Measurements from ENCODE around the gene EEF2. TPM values are rescaled to one million over a fixed set of nuclear protein-coding genes. Genes with fewer than 3 reads are reported as not detected.
"Not testable (repeated sequence)": the region's sequence is repeated elsewhere in the genome, so short reads cannot be mapped to it uniquely, and the experiment has no call there.

Gene EEF2
- total RNA-seq, 2 experiments from 2014 or later, result 2,756 to 2,866 TPM

GRCh38 chr19:3945838-3946237, 39.4 kb downstream of the EEF2 start:
- ChIA-PET CTCF (no interaction called here), POLR2A (no interaction called here)
- no peak for DNase-seq
- H3K27ac ChIP-seq (ENCODE audit: low read depth in 1 of 2, low read length in 2 of 2), result no peak overlapping the region
- no peaks in the 10 kb centered on the region for H3K4me1 Mint-ChIP-seq (ENCODE audit: low read depth)
- intact Hi-C loops (cut with DNase I, micrococcal nuclease), result no loop called here
- H3K9me3 Mint-ChIP-seq, result no peaks in the 10 kb centered on the region
- TF ChIP-seq CTCF (IDR thresholded peaks at IDR 0.05), result no peak
- no peaks in the 10 kb centered on the region for H3K27me3 ChIP-seq (ENCODE audit: control insufficient read depth in 1 of 2, insufficient read depth in 2 of 2, low read length in 2 of 2)
- no peaks in the 10 kb centered on the region for H3K9me3 ChIP-seq (ENCODE audit: control insufficient read depth in 1 of 2, insufficient read depth in 1 of 2, low read length in 2 of 2)
- ATAC-seq (ENCODE audit: poor library complexity), result no peak
- H3K27ac Mint-ChIP-seq, result no peak overlapping the region
- H3K27me3 Mint-ChIP-seq, result no peaks in the 10 kb centered on the region
- H3K36me3 Mint-ChIP-seq (ENCODE audit: low read depth), result no peaks in the 10 kb centered on the region
- no peaks in the 10 kb centered on the region for H3K36me3 ChIP-seq (ENCODE audit: insufficient read depth, low read length)
- H3K4me3 Mint-ChIP-seq, result no peak overlapping the region
- no peak overlapping the region for H3K4me3 ChIP-seq (ENCODE audit: low read length)
- peaks cover 6% of the 10 kb centered on the region for H3K4me1 ChIP-seq (ENCODE audit: insufficient read depth, low read length)

- H3K4me1 ChIP-seq (ENCODE audit: insufficient read depth, low read length), result no peaks in the 10 kb centered on the region
- H3K4me3 ChIP-seq (ENCODE audit: low read length), result no peak overlapping the region
- no peaks in the 10 kb centered on the region for H3K27me3 ChIP-seq (ENCODE audit: control insufficient read depth in 1 of 2, insufficient read depth in 2 of 2, low read length in 2 of 2)
- intact Hi-C loops (cut with DNase I, micrococcal nuclease), result no loop called here
- POLR2A ChIA-PET, result no interaction called here
- H3K9me3 Mint-ChIP-seq, result no peaks in the 10 kb centered on the region
- DNase-seq (no peak), ATAC-seq (ENCODE audit: poor library complexity) (no peak)
- H3K27ac Mint-ChIP-seq, result no peak overlapping the region
- H3K9me3 ChIP-seq (ENCODE audit: control insufficient read depth in 1 of 2, insufficient read depth in 1 of 2, low read length in 2 of 2), result no peaks in the 10 kb centered on the region
- H3K27me3 Mint-ChIP-seq, result no peaks in the 10 kb centered on the region
- no peaks in the 10 kb centered on the region for H3K36me3 Mint-ChIP-seq (ENCODE audit: low read depth)
- no peak overlapping the region for H3K27ac ChIP-seq (ENCODE audit: low read depth in 1 of 2, low read length in 2 of 2)
- H3K36me3 ChIP-seq (ENCODE audit: insufficient read depth, low read length), result no peaks in the 10 kb centered on the region
- no peaks in the 10 kb centered on the region for H3K4me1 Mint-ChIP-seq (ENCODE audit: low read depth)
- H3K4me3 Mint-ChIP-seq, result no peak overlapping the region
- no peak for TF ChIP-seq CTCF (IDR thresholded peaks at IDR 0.05)
- CTCF ChIA-PET, result no interaction called here
These were observed 41.1 kb downstream of the EEF2 start for GRCh38 chr19:3944018-3944721.

GRCh38 chr19:3942790-3943409, 42.4 kb downstream of the EEF2 start:
- H3K27ac ChIP-seq (ENCODE audit: low read depth in 1 of 2, low read length in 2 of 2), result no peak overlapping the region
- Mint-ChIP-seq H3K9me3 (no peaks in the 10 kb centered on the region), H3K36me3 (ENCODE audit: low read depth) (no peaks in the 10 kb centered on the region), H3K4me1 (ENCODE audit: low read depth) (no peaks in the 10 kb centered on the region), H3K27ac (no peak overlapping the region), H3K4me3 (no peak overlapping the region), H3K27me3 (no peaks in the 10 kb centered on the region)
- TF ChIP-seq CTCF (IDR thresholded peaks at IDR 0.05), result no peak
- no peaks in the 10 kb centered on the region for H3K9me3 ChIP-seq (ENCODE audit: control insufficient read depth in 1 of 2, insufficient read depth in 1 of 2, low read length in 2 of 2)
- POLR2A ChIA-PET, result no interaction called here
- no peaks in the 10 kb centered on the region for H3K27me3 ChIP-seq (ENCODE audit: control insufficient read depth in 1 of 2, insufficient read depth in 2 of 2, low read length in 2 of 2)
- ATAC-seq (ENCODE audit: poor library complexity) (no peak), DNase-seq (no peak)
- no peak overlapping the region for H3K4me3 ChIP-seq (ENCODE audit: low read length)
- intact Hi-C loops (cut with DNase I, micrococcal nuclease), result no loop called here
- no peaks in the 10 kb centered on the region for H3K4me1 ChIP-seq (ENCODE audit: insufficient read depth, low read length)
- CTCF ChIA-PET, result no interaction called here
- no peaks in the 10 kb centered on the region for H3K36me3 ChIP-seq (ENCODE audit: insufficient read depth, low read length)

- POLR2A ChIA-PET; H3K9me3 Mint-ChIP-seq; H3K9me3 ChIP-seq (ENCODE audit: control insufficient read depth in 1 of 2, insufficient read depth in 1 of 2, low read length in 2 of 2); H3K4me1 ChIP-seq (ENCODE audit: insufficient read depth, low read length); intact Hi-C loops (cut with DNase I, micrococcal nuclease); H3K36me3 Mint-ChIP-seq (ENCODE audit: low read depth); H3K27ac Mint-ChIP-seq; H3K4me1 Mint-ChIP-seq (ENCODE audit: low read depth); CTCF ChIA-PET; H3K4me3 Mint-ChIP-seq; DNase-seq; H3K27me3 ChIP-seq (ENCODE audit: control insufficient read depth in 1 of 2, insufficient read depth in 2 of 2, low read length in 2 of 2); ATAC-seq (ENCODE audit: poor library complexity); H3K36me3 ChIP-seq (ENCODE audit: insufficient read depth, low read length); H3K27ac ChIP-seq (ENCODE audit: low read depth in 1 of 2, low read length in 2 of 2); H3K27me3 Mint-ChIP-seq; H3K4me3 ChIP-seq (ENCODE audit: low read length): not testable (repeated sequence)
These were observed 46.8 kb downstream of the EEF2 start for GRCh38 chr19:3938300-3938950.

Data from CD4-positive, alpha-beta T cell (primary cell).